H1 (cell line): ENCODE measurements around the gene TIMD4. TPM values are rescaled to one million over a fixed set of nuclear protein-coding genes. Genes with fewer than 3 reads are reported as not detected.

Experiments used
- CTCF ChIA-PET: fragments of 300-600 bp; sonication (Branson Sonifier 250); formaldehyde crosslinking; loops from one replicate; lab custom pipeline; 2021; ENCODE audit not compliant: partially characterized antibody; lab: Charles Lee
- POLR2A ChIA-PET: fragments of 300-600 bp; sonication (Branson Sonifier 250); formaldehyde crosslinking; loops from one replicate; lab custom pipeline; 2021; ENCODE audit warnings: inconsistent platforms; ENCODE audit not compliant: partially characterized antibody; lab: Charles Lee
- DNase-seq, 2 experiments: peaks; one replicate each; pipeline versions ENCODE4 v3.0.0 to v3.0.0-alpha.2; 2010 to 2022; ENCODE audit warnings: low spot score in 2 of 2, low read depth in 1 of 2, mixed read lengths in 1 of 2
- FAIRE-seq: peaks from 2 replicates; lab custom pipeline; 2011; peaks lifted over from hg19 to GRCh38; lab: Jason Lieb, UNC
- H2AFZ ChIP-seq: 2 replicates; pipeline ENCODE4 v1.8.1; 2012; ENCODE audit warnings: low read length, inconsistent platforms
- H2AK5ac ChIP-seq: 2 replicates; pipeline ENCODE4 v1.6.1; 2013; ENCODE audit warnings: low read depth, low read length
- H2BK120ac ChIP-seq: replicated peaks from 2 replicates; pipeline ENCODE3; 2013; ENCODE audit warnings: low read depth, low read length, inconsistent platforms
- H2BK12ac ChIP-seq: 2 replicates; pipeline ENCODE4 v1.6.1; 2013; ENCODE audit warnings: low read depth, low read length
- H2BK15ac ChIP-seq: 2 replicates; pipeline ENCODE4 v1.6.1; 2013; ENCODE audit warnings: low read length
- H2BK20ac ChIP-seq: 2 replicates; pipeline ENCODE4 v1.6.1; 2013; ENCODE audit warnings: low read length
- H2BK5ac ChIP-seq: 2 replicates; pipeline ENCODE4 v1.6.1; 2013; ENCODE audit warnings: low read depth, low read length
- H3K14ac ChIP-seq: 2 replicates; pipeline ENCODE4 v1.6.1; 2013; ENCODE audit warnings: inconsistent platforms; ENCODE audit not compliant: insufficient read length
- H3K18ac ChIP-seq: 2 replicates; pipeline ENCODE4 v1.6.1; 2013; ENCODE audit warnings: low read length; ENCODE audit errors: extremely low read depth
- H3K23ac ChIP-seq: 2 replicates; pipeline ENCODE4 v1.6.1; 2013; ENCODE audit warnings: inconsistent platforms; ENCODE audit not compliant: insufficient read length
- H3K23me2 ChIP-seq: 2 replicates; pipeline ENCODE4 v1.6.1; 2013; ENCODE audit warnings: low read depth, low read length
- H3K27ac ChIP-seq: 2 replicates; pipeline ENCODE4 v1.6.1; 2011; ENCODE audit warnings: low read depth, low read length, inconsistent platforms
- H3K27me3 ChIP-seq, 4 experiments: replicated peaks in 1 of 4; 1 replicate in 1 of 4; 2 replicates in 3 of 4; pipeline versions ENCODE4 v1.6.1 to v1.8.1; 2011 to 2013; ENCODE audit warnings: low read length in 3 of 4, mild to moderate bottlenecking in 3 of 4, inconsistent platforms in 2 of 4, mixed read lengths in 2 of 4, moderate library complexity in 1 of 4; ENCODE audit not compliant: control insufficient read depth in 3 of 4, insufficient read depth in 3 of 4; ENCODE audit errors: extremely low read depth in 1 of 4
- H3K36me3 ChIP-seq, 4 experiments: 2 replicates each; pipeline versions ENCODE4 v1.6.1 to v1.8.1; 2011 to 2013; ENCODE audit warnings: mild to moderate bottlenecking in 4 of 4, low read length in 3 of 4, moderate library complexity in 2 of 4, control low read depth in 1 of 4, inconsistent platforms in 1 of 4; ENCODE audit not compliant: insufficient read depth in 4 of 4, control insufficient read depth in 2 of 4
- H3K4ac ChIP-seq: replicated peaks from 2 replicates; pipeline ENCODE3; 2013; ENCODE audit warnings: low read length, low read depth, mixed read lengths, inconsistent platforms; ENCODE audit not compliant: insufficient read length
- H3K4me1 ChIP-seq, 4 experiments: replicated peaks in 1 of 4; 1 replicate in 1 of 4; 2 replicates in 3 of 4; pipeline versions ENCODE4 v1.6.1 to v1.8.1; 2011 to 2013; ENCODE audit warnings: low read length in 3 of 4, inconsistent platforms in 2 of 4, mixed read lengths in 1 of 4; ENCODE audit not compliant: insufficient read depth in 4 of 4, control insufficient read depth in 3 of 4
- H3K4me2 ChIP-seq, 2 experiments: 2 replicates each; pipeline versions ENCODE4 v1.6.1 to v1.8.1; 2011 to 2013; ENCODE audit warnings: low read depth in 2 of 2, low read length in 2 of 2, control low read depth in 1 of 2, inconsistent platforms in 1 of 2, mild to moderate bottlenecking in 1 of 2; ENCODE audit not compliant: insufficient read depth in 1 of 2
- H3K4me3 ChIP-seq, 4 experiments: fragments of 200-600, 300-600 bp in 1 of 4; sonication (generic), shearing (Covaris generic), sonication (Bioruptor Twin) in 1 of 4; 2 replicates each; pipeline versions ENCODE4 v1.5.1 to v1.8.1; 2011 to 2016; ENCODE audit warnings: low read length in 4 of 4, low read depth in 3 of 4, control low read depth in 2 of 4, inconsistent platforms in 2 of 4, mild to moderate bottlenecking in 2 of 4, mixed read lengths in 1 of 4, moderate library complexity in 1 of 4; ENCODE audit not compliant: insufficient read depth in 2 of 4; ENCODE audit errors: extremely low read depth in 1 of 4
- H3K56ac ChIP-seq: replicated peaks from 2 replicates; pipeline ENCODE3; 2013; ENCODE audit warnings: low read depth, mild to moderate bottlenecking, mixed read lengths, low read length, inconsistent platforms; ENCODE audit not compliant: insufficient read length
- H3K79me1 ChIP-seq: 2 replicates; pipeline ENCODE4 v1.6.1; 2013; ENCODE audit warnings: low read depth, low read length, control low read depth
- H3K79me2 ChIP-seq, 2 experiments: 2 replicates each; pipeline versions ENCODE4 v1.6.1 to v1.8.1; 2012 to 2013; ENCODE audit warnings: low read length in 2 of 2, mild to moderate bottlenecking in 2 of 2, inconsistent platforms in 1 of 2; ENCODE audit not compliant: insufficient read depth in 2 of 2, control insufficient read depth in 1 of 2
- H3K9ac ChIP-seq, 4 experiments: replicated peaks in 1 of 4; 1 replicate in 1 of 4; 2 replicates in 3 of 4; pipeline versions ENCODE4 v1.6.1 to v1.8.1; 2011 to 2013; ENCODE audit warnings: low read depth in 3 of 4, low read length in 3 of 4, control low read depth in 2 of 4, mild to moderate bottlenecking in 2 of 4, moderate library complexity in 2 of 4, inconsistent platforms in 1 of 4; ENCODE audit errors: extremely low read depth in 1 of 4
- H3K9me3 ChIP-seq, 2 experiments: 2 replicates each; pipeline versions ENCODE4 v1.6.1 to v1.8.1; 2012 to 2013; ENCODE audit warnings: mild to moderate bottlenecking in 2 of 2, moderate library complexity in 2 of 2, control low read depth in 1 of 2, inconsistent platforms in 1 of 2, low read depth in 1 of 2, low read length in 1 of 2, mixed read lengths in 1 of 2; ENCODE audit not compliant: insufficient read depth in 2 of 2
- H4K20me1 ChIP-seq, 2 experiments: replicated peaks in 1 of 2; 2 replicates each; pipeline versions ENCODE3 to v1.8.1; 2011 to 2013; ENCODE audit warnings: inconsistent platforms in 2 of 2, low read length in 2 of 2, mild to moderate bottlenecking in 1 of 2; ENCODE audit not compliant: insufficient read depth in 2 of 2, control insufficient read depth in 1 of 2
- H4K5ac ChIP-seq: 2 replicates; pipeline ENCODE4 v1.6.1; 2013; ENCODE audit warnings: low read length, low read depth, mixed read lengths, inconsistent platforms; ENCODE audit not compliant: insufficient read length
- H4K8ac ChIP-seq: 2 replicates; pipeline ENCODE4 v1.8.0; 2013; ENCODE audit warnings: mild to moderate bottlenecking, moderate library complexity, low read length, inconsistent platforms; ENCODE audit not compliant: insufficient read depth; ENCODE audit errors: extremely low read depth
- H4K91ac ChIP-seq: replicated peaks from 2 replicates; pipeline ENCODE3; 2013; ENCODE audit warnings: low read length, mixed read lengths, inconsistent platforms; ENCODE audit not compliant: insufficient read length
- GTF2F1 ChIP-seq: IDR thresholded peaks from 2 replicates; pipeline ENCODE4 v1.6.1; 2012; ENCODE audit warnings: low read depth, low read length, improper control_type of control experiment, borderline replicate concordance
- JUN ChIP-seq: IDR thresholded peaks from 2 replicates; pipeline ENCODE4 v1.6.1; 2011; ENCODE audit warnings: low read depth, mild to moderate bottlenecking, improper control_type of control experiment, low read length
- JUND ChIP-seq: IDR thresholded peaks from 2 replicates; pipeline ENCODE4 v1.6.1; 2011; ENCODE audit warnings: mild to moderate bottlenecking, improper control_type of control experiment, low read length
- KDM5A ChIP-seq: fragments of 200-600 bp; IDR thresholded peaks from 2 replicates; pipeline ENCODE4 v1.7.1; 2012; ENCODE audit warnings: mild to moderate bottlenecking, low read length, inconsistent platforms, mixed read lengths
- POU5F1 ChIP-seq: IDR thresholded peaks from 2 replicates; pipeline ENCODE4 v1.6.1; 2011; ENCODE audit warnings: low read depth, mild to moderate bottlenecking, low read length, moderate library complexity
- RAD21 ChIP-seq, 2 experiments: IDR thresholded peaks in 1 of 2; conservative IDR thresholded peaks in 1 of 2; 2 replicates each; pipeline ENCODE4 v1.6.1; 2011; ENCODE audit warnings: low read depth in 2 of 2, low read length in 2 of 2, improper control_type of control experiment in 1 of 2, inconsistent platforms in 1 of 2, mild to moderate bottlenecking in 1 of 2, moderate library complexity in 1 of 2
- RNF2 ChIP-seq: fragments of 200-900, 300-1000 bp; sonication (generic); IDR thresholded peaks from 2 replicates; pipeline ENCODE4 v1.7.1; 2016; ENCODE audit warnings: borderline replicate concordance, low read depth, mild to moderate bottlenecking, antibody characterized with exemption, low read length; ENCODE audit not compliant: poor library complexity, severe bottlenecking; ENCODE audit errors: missing control alignments
- SIN3A ChIP-seq, 2 experiments: IDR thresholded peaks in 1 of 2; conservative IDR thresholded peaks in 1 of 2; 2 replicates each; pipeline ENCODE4 v1.6.1; 2011 to 2012; ENCODE audit warnings: low read length in 2 of 2, improper control_type of control experiment in 1 of 2, low read depth in 1 of 2, mild to moderate bottlenecking in 1 of 2
- TAF1 ChIP-seq: IDR thresholded peaks from 2 replicates; pipeline ENCODE4 v1.6.1; 2011; ENCODE audit warnings: mild to moderate bottlenecking, low read depth, low read length
- TEAD4 ChIP-seq: IDR thresholded peaks from 2 replicates; pipeline ENCODE4 v1.6.1; 2012; ENCODE audit warnings: low read depth, low read length, inconsistent platforms, mixed read lengths
- ZNF274 ChIP-seq: IDR thresholded peaks from 2 replicates; pipeline ENCODE4 v1.7.0; 2012; ENCODE audit warnings: low read length, borderline replicate concordance; ENCODE audit errors: extremely low read depth
- WGBS, 2 experiments: shearing (Covaris generic) in 1 of 2; methylation state at CpG; one replicate each; pipeline versions ENCODE4 v1.1.6 to v1.1.7; 2013 to 2015; ENCODE audit warnings: low lambda C conversion rate in 2 of 2, mixed read lengths in 2 of 2, inconsistent platforms in 1 of 2, low coverage in 1 of 2, missing lambda C conversion rate in 1 of 2; ENCODE audit not compliant: insufficient replicate concordance in 2 of 2, insufficient coverage in 1 of 2, insufficient read length in 1 of 2; ENCODE audit errors: extremely low coverage in 1 of 2, missing lambda C conversion rate in 1 of 2; 5-methylcytosine and 5-hydroxymethylcytosine counted together
- polyA plus RNA-seq, 7 experiments: library from polyadenylated mRNA; depleted of rRNA in 3 of 7; stranded (reverse) in 5 of 7; unstranded in 2 of 7; fragments of >200 nt in 5 of 7; fragments of 200-250 nt in 2 of 7; gene quantifications; 1 replicate in 5 of 7; 2 replicates in 1 of 7; 4 replicates in 1 of 7; pipeline versions ENCODE4 v1.2.1 to v1.2.3, GENCODE V29; 2011 to 2013; ENCODE audit warnings: missing spikeins in 2 of 7, mixed read lengths in 2 of 7
- total RNA-seq: library from RNA; stranded (reverse); fragmentation: NEBNext Ultra II Directional; extraction: Animal tissue kit (Norgen Biotek cat#: 25700); gene quantifications from 2 replicates; pipeline ENCODE4 v1.2.1, GENCODE V29; 2021
- TF ChIP-seq, protein P1 (sequence below): IDR thresholded peaks from 2 replicates; pipeline ENCODE4 v1.6.1; 2011; ENCODE audit warnings: low read depth, mild to moderate bottlenecking, low read length; ENCODE audit not compliant: insufficient read depth

The TIMD4 gene
- total and polyA plus RNA-seq, 2 of the 8 experiments (the other 6 are each of a cell fraction or from before 2014, with no cell fraction given), result not detected

DNA sequence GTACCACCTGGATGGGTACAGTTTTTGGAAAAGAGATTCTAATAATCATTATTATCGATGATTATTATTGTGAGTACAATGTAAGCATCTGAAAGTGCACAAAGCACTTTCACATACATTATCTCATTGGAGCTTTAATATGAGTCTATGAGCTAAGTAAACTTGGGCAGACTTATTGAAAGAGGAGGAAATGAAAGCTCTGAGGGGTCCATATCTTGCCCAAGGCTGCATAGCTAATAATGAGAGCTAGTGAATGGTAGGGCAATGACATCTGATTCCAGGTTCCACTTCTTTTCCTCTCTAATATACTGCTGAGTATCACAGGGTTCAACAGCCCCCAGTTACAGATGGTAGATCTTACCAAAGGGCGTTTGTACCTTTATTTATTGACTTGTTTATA lies 26.1 kb downstream of the TIMD4 start:
- FAIRE-seq, result no peak
- TF ChIP-seq RAD21 (IDR thresholded peaks at IDR 0.05 in 1 of 2, conservative IDR thresholded peaks at IDR 0.05 in 1 of 2; ENCODE audit: low read depth in 2 of 2, low read length in 2 of 2) (no peak), JUN (no peak), SIN3A (conservative IDR thresholded peaks at IDR 0.05 in 1 of 2, IDR thresholded peaks at IDR 0.05 in 1 of 2; ENCODE audit: low read depth in 1 of 2, low read length in 2 of 2) (no peak), RNF2 (no peak), GTF2F1 (no peak), TAF1 (no peak), TEAD4 (no peak), POU5F1 (no peak), KDM5A (no peak), ZNF274 (no peak), JUND (no peak)
- TF ChIP-seq, protein P1, sequence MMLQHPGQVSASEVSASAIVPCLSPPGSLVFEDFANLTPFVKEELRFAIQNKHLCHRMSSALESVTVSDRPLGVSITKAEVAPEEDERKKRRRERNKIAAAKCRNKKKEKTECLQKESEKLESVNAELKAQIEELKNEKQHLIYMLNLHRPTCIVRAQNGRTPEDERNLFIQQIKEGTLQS, result no peak

More for the DNA sequence above, 26.1 kb downstream of the TIMD4 start:
- Histone ChIP-seq H2BK120ac (no peak overlapping the region), H3K18ac (no peak overlapping the region), H4K8ac (no peak overlapping the region), H2BK5ac (no peak overlapping the region), H2BK12ac (no peak overlapping the region), H3K9ac (no peak overlapping the region), H3K23me2 (no peaks in the 10 kb centered on the region), H2AK5ac (no peak overlapping the region), H3K4me3 (no peak overlapping the region), H4K91ac (no peak overlapping the region), H2AFZ (no peak overlapping the region), H3K9me3 (peaks cover 7 to 13% of the 10 kb centered on the region in 2 experiments; a peak in 3 of 4 replicates), H3K36me3 (peaks cover 0 to 4% (median 0%) of the 10 kb centered on the region in 4 experiments; a peak in 1 of 8 replicates), H3K79me1 (no peaks in the 10 kb centered on the region), H2BK15ac (no peak overlapping the region), H3K27ac (no peak overlapping the region), H3K56ac (no peak overlapping the region), H3K27me3 (no peaks in the 10 kb centered on the region), H3K4ac (no peak overlapping the region), H4K5ac (no peak overlapping the region), H3K4me2 (no peak overlapping the region), H3K14ac (no peak overlapping the region), H3K79me2 (no peaks in the 10 kb centered on the region), H2BK20ac (no peak overlapping the region), H4K20me1 (no peaks in the 10 kb centered on the region), H3K23ac (no peak overlapping the region), H3K4me1 (no peaks in the 10 kb centered on the region)
- WGBS, 2 experiments, result 90% methylated on average over 2 of the region's 2 CpGs; no CpG with 5 or more reads in 1 of the 2 experiments
- CTCF ChIA-PET, result interaction anchor here (0.6 to 1.5 kb wide), 6 partner anchors 20 to 284 kb away, joined by 3 to 5 read pairs (median 3); no protein-coding TSS in a partner anchor
- POLR2A ChIA-PET, result no interaction called here
- no peak for DNase-seq
